ENCODE data around the gene PKN1. TPM values are rescaled to one million over a fixed set of nuclear protein-coding genes. Genes with fewer than 3 reads are reported as not detected.

Gene PKN1
- total and polyA plus RNA-seq, 12 donors: 85.2 to 176 (median 126) TPM

- ATAC-seq: no peak
Observed at GRCh38 chr19:14507704-14508542, 74.8 kb downstream of the PKN1 start.

GRCh38 chr19:14510311-14511228 is 77.5 kb downstream of the PKN1 start:
- TF ChIP-seq CTCF (IDR thresholded peaks at IDR 0.05): no peak
- ATAC-seq (peak; percentile 7 to 73 (median 55)), DNase-seq (peak in 1 of 2 donors; percentile 21)
- intact Hi-C loops (cut with DNase I): no loop called here
- peak overlapping the region in 3 of 10 donors; percentile 13 to 20 (median 20) for H3K4me3 ChIP-seq
- no peaks in the 10 kb centered on the region for H3K9me3 ChIP-seq
- H3K36me3 ChIP-seq: peaks cover 0 to 27% (median 14%) of the 10 kb centered on the region in 9 donors
- H3K4me1 ChIP-seq: peaks cover 6 to 57% (median 19%) of the 10 kb centered on the region in 9 donors
- H3K27me3 ChIP-seq: no peaks in the 10 kb centered on the region
- 59 to 68% methylated on average over 22 of the region's 22 CpGs for WGBS, 2 donors
- H3K27ac ChIP-seq: peak overlapping the region in 5 of 10 donors; percentile 35 to 77 (median 56)

More at GRCh38 chr19:14507704-14508542, 74.8 kb downstream of the PKN1 start:
- Histone ChIP-seq H3K9me3 (no peaks in the 10 kb centered on the region), H3K4me1 (peaks cover 0 to 42% (median 2%) of the 10 kb centered on the region in 9 donors), H3K27ac (peak overlapping the region in 1 of 10 donors; percentile 53), H3K36me3 (peaks cover 0 to under 1% (median 0%) of the 10 kb centered on the region in 9 donors), H3K27me3 (peaks cover 0 to 4% (median 0%) of the 10 kb centered on the region in 7 donors), H3K4me3 (no peak overlapping the region)
- WGBS, 2 donors: 64 to 66% methylated on average over 12 of the region's 12 CpGs
- no peak for TF ChIP-seq CTCF (IDR thresholded peaks at IDR 0.05)
- intact Hi-C loops (cut with DNase I): no loop called here
- DNase-seq: no peak

- intact Hi-C loops (cut with DNase I): no loop called here
- no peak for DNase-seq
- peak overlapping the region in 1 of 10 donors; percentile 20 for H3K4me3 ChIP-seq
- TF ChIP-seq CTCF (IDR thresholded peaks at IDR 0.05): no peak
- ATAC-seq: peak in 4 of 8 donors; percentile 1 to 10 (median 4)
- H3K27ac ChIP-seq: peak overlapping the region in 5 of 10 donors; percentile 28 to 77 (median 35)
- no peaks in the 10 kb centered on the region for H3K9me3 ChIP-seq
- WGBS, 2 donors: 85 to 91% methylated on average over 4 of the region's 4 CpGs
- no peaks in the 10 kb centered on the region for H3K27me3 ChIP-seq
- peaks cover 0 to 34% (median 20%) of the 10 kb centered on the region in 9 donors for H3K36me3 ChIP-seq
- peaks cover 11 to 63% (median 25%) of the 10 kb centered on the region in 9 donors for H3K4me1 ChIP-seq
Observed at GRCh38 chr19:14511229-14511593, 78.1 kb downstream of the PKN1 start.

- H3K4me3 ChIP-seq: no peak overlapping the region
- H3K9me3 ChIP-seq: no peaks in the 10 kb centered on the region
- peaks cover 0 to 39% (median 23%) of the 10 kb centered on the region in 9 donors for H3K36me3 ChIP-seq
- ATAC-seq (no peak), DNase-seq (no peak)
- TF ChIP-seq CTCF (IDR thresholded peaks at IDR 0.05): no peak
- H3K27ac ChIP-seq: no peak overlapping the region
- peaks cover 12 to 70% (median 36%) of the 10 kb centered on the region in 9 donors for H3K4me1 ChIP-seq
- H3K27me3 ChIP-seq: no peaks in the 10 kb centered on the region
- WGBS, 2 donors: 94 to 95% methylated on average over 14 of the region's 14 CpGs
- intact Hi-C loops (cut with DNase I): no loop called here
Observed at GRCh38 chr19:14512406-14512961, 79.4 kb downstream of the PKN1 start.
